Vagina (tissue), 2 donors: ENCODE data around the gene EIPR1.
"Not testable (repeated sequence)": the region's sequence is repeated elsewhere in the genome, so short reads cannot be mapped to it uniquely, and the experiment has no call there.

Source experiments
- POLR2A ChIP-seq, 2 donors: fragments of 450-650 bp; IDR thresholded peaks; one replicate each; pipeline ENCODE4 v1.6.1; 2017; ENCODE audit warnings: antibody characterized with exemption in 2 of 2, mild to moderate bottlenecking in 2 of 2, moderate library complexity in 2 of 2
- TF ChIP-seq, protein P1 (sequence below), 3 experiments: fragments of 450-650 bp in 2 of 3; fragments of 200-600 bp in 1 of 3; sonication (generic) in 1 of 3; IDR thresholded peaks; one replicate each; pipeline ENCODE4 v1.5.1; 2017 to 2019; ENCODE audit warnings: antibody characterized with exemption in 3 of 3, mild to moderate bottlenecking in 2 of 3, moderate library complexity in 2 of 3

DNA sequence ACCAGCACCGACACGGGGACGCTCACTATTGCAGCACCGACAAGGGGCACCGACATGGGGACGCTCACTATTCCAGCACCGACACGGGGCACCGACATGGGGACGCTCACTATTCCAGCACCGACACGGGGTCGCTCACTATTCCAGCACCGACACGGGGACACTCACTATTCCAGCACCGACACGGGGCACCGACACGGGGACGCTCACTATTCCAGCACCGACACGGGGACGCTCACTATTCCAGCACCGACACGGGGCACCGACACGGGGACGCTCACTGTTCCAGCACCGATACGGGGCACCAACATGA, 196.8 kb downstream of the EIPR1 start:
- TF ChIP-seq POLR2A (IDR thresholded peaks at IDR 0.05), result not testable (repeated sequence)
- TF ChIP-seq, protein P1, sequence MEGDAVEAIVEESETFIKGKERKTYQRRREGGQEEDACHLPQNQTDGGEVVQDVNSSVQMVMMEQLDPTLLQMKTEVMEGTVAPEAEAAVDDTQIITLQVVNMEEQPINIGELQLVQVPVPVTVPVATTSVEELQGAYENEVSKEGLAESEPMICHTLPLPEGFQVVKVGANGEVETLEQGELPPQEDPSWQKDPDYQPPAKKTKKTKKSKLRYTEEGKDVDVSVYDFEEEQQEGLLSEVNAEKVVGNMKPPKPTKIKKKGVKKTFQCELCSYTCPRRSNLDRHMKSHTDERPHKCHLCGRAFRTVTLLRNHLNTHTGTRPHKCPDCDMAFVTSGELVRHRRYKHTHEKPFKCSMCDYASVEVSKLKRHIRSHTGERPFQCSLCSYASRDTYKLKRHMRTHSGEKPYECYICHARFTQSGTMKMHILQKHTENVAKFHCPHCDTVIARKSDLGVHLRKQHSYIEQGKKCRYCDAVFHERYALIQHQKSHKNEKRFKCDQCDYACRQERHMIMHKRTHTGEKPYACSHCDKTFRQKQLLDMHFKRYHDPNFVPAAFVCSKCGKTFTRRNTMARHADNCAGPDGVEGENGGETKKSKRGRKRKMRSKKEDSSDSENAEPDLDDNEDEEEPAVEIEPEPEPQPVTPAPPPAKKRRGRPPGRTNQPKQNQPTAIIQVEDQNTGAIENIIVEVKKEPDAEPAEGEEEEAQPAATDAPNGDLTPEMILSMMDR (IDR thresholded peaks at IDR 0.05), result not testable (repeated sequence)
